Muscle layer of duodenum (tissue), 2 donors: Measurements from ENCODE around the gene ARFGEF2.

ENCODE experiments used
- H3K27ac ChIP-seq: one replicate; pipeline ENCODE4 v1.7.0; 2013; ENCODE audit warnings: mild to moderate bottlenecking, low read length
- H3K27me3 ChIP-seq: one replicate; pipeline ENCODE4 v1.7.0; 2013; ENCODE audit warnings: low read depth, mild to moderate bottlenecking, control low read depth, low read length
- H3K36me3 ChIP-seq, 2 donors: one replicate each; pipeline ENCODE4 v1.7.0; 2013; ENCODE audit warnings: low read length in 2 of 2, control low read depth in 1 of 2, mild to moderate bottlenecking in 1 of 2; ENCODE audit not compliant: insufficient read depth in 2 of 2, control insufficient read depth in 1 of 2
- H3K4me1 ChIP-seq, 2 donors: one replicate each; pipeline ENCODE4 v1.7.0; 2013; ENCODE audit warnings: low read length in 2 of 2, mild to moderate bottlenecking in 2 of 2, control low read depth in 1 of 2, moderate library complexity in 1 of 2; ENCODE audit not compliant: insufficient read depth in 2 of 2, control insufficient read depth in 1 of 2
- H3K4me3 ChIP-seq, 2 donors: one replicate each; pipeline ENCODE4 v1.7.0; 2013; ENCODE audit warnings: low read length in 2 of 2, low read depth in 1 of 2, mild to moderate bottlenecking in 1 of 2
- H3K9me3 ChIP-seq, 2 donors: one replicate each; pipeline ENCODE4 v1.7.0; 2013; ENCODE audit warnings: low read length in 2 of 2, control low read depth in 1 of 2, mild to moderate bottlenecking in 1 of 2; ENCODE audit not compliant: control insufficient read depth in 1 of 2
- donor health status: healthy.

The ARFGEF2 gene

GRCh38 chr20:48920527-48921167 is 864 bp upstream of the ARFGEF2 start:
- H3K4me1 ChIP-seq: peaks cover 8 to 28% of the 10 kb centered on the region in 2 donors

GRCh38 chr20:48921883-48922820 is 641 bp downstream of the ARFGEF2 start:
- Histone ChIP-seq H3K27me3 (no peaks in the 10 kb centered on the region), H3K9me3 (no peaks in the 10 kb centered on the region), H3K4me1 (peaks cover 11 to 28% of the 10 kb centered on the region in 2 donors), H3K36me3 (no peaks in the 10 kb centered on the region), H3K4me3 (peak overlapping the region; percentile 80 to 94), H3K27ac (peak overlapping the region; percentile 96)

More at GRCh38 chr20:48920527-48921167, 864 bp upstream of the ARFGEF2 start:
- Histone ChIP-seq H3K4me3 (peak overlapping the region; percentile 80 to 89), H3K27me3 (no peaks in the 10 kb centered on the region), H3K27ac (peak overlapping the region; percentile 96), H3K36me3 (no peaks in the 10 kb centered on the region), H3K9me3 (no peaks in the 10 kb centered on the region)

- no peaks in the 10 kb centered on the region for H3K9me3 ChIP-seq
- H3K4me1 ChIP-seq: peaks cover 11 to 28% of the 10 kb centered on the region in 2 donors
- peak overlapping the region; percentile 80 to 94 for H3K4me3 ChIP-seq
- H3K27me3 ChIP-seq: no peaks in the 10 kb centered on the region
- no peaks in the 10 kb centered on the region for H3K36me3 ChIP-seq
- peak overlapping the region; percentile 96 for H3K27ac ChIP-seq
These were observed 1.7 kb downstream of the ARFGEF2 start for GRCh38 chr20:48923149-48923718.

GRCh38 chr20:48924756-48925109 is 3.2 kb downstream of the ARFGEF2 start:
- Histone ChIP-seq H3K27me3 (no peaks in the 10 kb centered on the region), H3K9me3 (no peaks in the 10 kb centered on the region), H3K4me1 (peaks cover 15 to 35% of the 10 kb centered on the region in 2 donors), H3K27ac (peak overlapping the region; percentile 67), H3K36me3 (no peaks in the 10 kb centered on the region), H3K4me3 (no peak overlapping the region)

GRCh38 chr20:48926267-48926666 is 4.8 kb downstream of the ARFGEF2 start:
- no peaks in the 10 kb centered on the region for H3K27me3 ChIP-seq
- H3K4me3 ChIP-seq: no peak overlapping the region
- H3K9me3 ChIP-seq: no peaks in the 10 kb centered on the region
- no peak overlapping the region for H3K27ac ChIP-seq
- no peaks in the 10 kb centered on the region for H3K36me3 ChIP-seq
- H3K4me1 ChIP-seq: peaks cover 18 to 28% of the 10 kb centered on the region in 2 donors

GRCh38 chr20:48926821-48927220 is 5.3 kb downstream of the ARFGEF2 start:
- no peaks in the 10 kb centered on the region for H3K36me3 ChIP-seq
- H3K27ac ChIP-seq: no peak overlapping the region
- H3K4me3 ChIP-seq: no peak overlapping the region
- peaks cover 18 to 28% of the 10 kb centered on the region in 2 donors for H3K4me1 ChIP-seq
- no peaks in the 10 kb centered on the region for H3K27me3 ChIP-seq
- no peaks in the 10 kb centered on the region for H3K9me3 ChIP-seq

- H3K4me1 ChIP-seq: peaks cover 8 to 11% of the 10 kb centered on the region in 2 donors
- H3K27ac ChIP-seq: peak overlapping the region; percentile 25
- no peaks in the 10 kb centered on the region for H3K27me3 ChIP-seq
- H3K4me3 ChIP-seq: no peak overlapping the region
- H3K9me3 ChIP-seq: no peaks in the 10 kb centered on the region
- H3K36me3 ChIP-seq: no peaks in the 10 kb centered on the region
These were observed 7.6 kb downstream of the ARFGEF2 start for GRCh38 chr20:48928832-48929725.

GRCh38 chr20:48930035-48930434 is 8.5 kb downstream of the ARFGEF2 start:
- Histone ChIP-seq H3K27ac (no peak overlapping the region), H3K27me3 (no peaks in the 10 kb centered on the region), H3K9me3 (no peaks in the 10 kb centered on the region), H3K4me3 (no peak overlapping the region), H3K36me3 (no peaks in the 10 kb centered on the region), H3K4me1 (peaks cover 7 to 11% of the 10 kb centered on the region in 2 donors)

- Histone ChIP-seq H3K27ac (no peak overlapping the region), H3K9me3 (no peaks in the 10 kb centered on the region), H3K27me3 (no peaks in the 10 kb centered on the region), H3K4me1 (peaks cover 7 to 9% of the 10 kb centered on the region in 2 donors), H3K36me3 (no peaks in the 10 kb centered on the region), H3K4me3 (no peak overlapping the region)
These were observed 9.4 kb downstream of the ARFGEF2 start for GRCh38 chr20:48930878-48931277.

- Histone ChIP-seq H3K4me1 (peaks cover 7% of the 10 kb centered on the region in 2 donors), H3K4me3 (no peak overlapping the region), H3K27me3 (no peaks in the 10 kb centered on the region), H3K9me3 (no peaks in the 10 kb centered on the region), H3K27ac (peak overlapping the region; percentile 41), H3K36me3 (no peaks in the 10 kb centered on the region)
These were observed 10.2 kb downstream of the ARFGEF2 start for GRCh38 chr20:48931527-48932374.
